ENCODE measurements around the gene AUTS2.

GRCh38 chr7:70346844-70347462, 748.7 kb downstream of the AUTS2 start:
- TF ChIP-seq USF2 (IDR thresholded peaks at IDR 0.05; ENCODE audit: low read length): no peak
- TF ChIP-seq CTCF (IDR thresholded peaks at IDR 0.05; ENCODE audit: control extremely low read depth in 1 of 3, insufficient read depth in 1 of 3, low read depth in 1 of 3, low read length in 3 of 3): no peak
- TF ChIP-seq CREB1 (IDR thresholded peaks at IDR 0.05): no peak
- no peak for TF ChIP-seq TAF1 (IDR thresholded peaks at IDR 0.05; ENCODE audit: low read depth, low read length)
- no peak for TF ChIP-seq RAD21 (IDR thresholded peaks at IDR 0.05 in 1 of 2, conservative IDR thresholded peaks at IDR 0.05 in 1 of 2; ENCODE audit: low read depth in 2 of 2, low read length in 2 of 2)
- no peak for TF ChIP-seq POLR2AphosphoS5 (IDR thresholded peaks at IDR 0.05; ENCODE audit: low read depth, low read length)
- no peak for TF ChIP-seq YY1 (IDR thresholded peaks at IDR 0.05; ENCODE audit: low read depth, low read length)
